BE2C (cell line): Measurements from ENCODE around the gene COL20A1.

Source experiments
- DNase-seq: peaks from one replicate; pipeline ENCODE4 v3.0.0-alpha.2; 2020
- H3K27me3 ChIP-seq: fragments of 250-450 bp; sonication (Bioruptor Pico); 2 replicates; pipeline ENCODE4 v1.5.1; 2020; ENCODE audit warnings: mild to moderate bottlenecking
- H3K36me3 ChIP-seq: fragments of 250-450 bp; sonication (Bioruptor Pico); 2 replicates; pipeline ENCODE4 v1.5.1; 2020; ENCODE audit warnings: mild to moderate bottlenecking
- H3K4me1 ChIP-seq: fragments of 250-450 bp; sonication (Bioruptor Pico); 2 replicates; pipeline ENCODE4 v1.5.1; 2020
- H3K4me3 ChIP-seq: 2 replicates; pipeline ENCODE4 v1.5.1; 2011; ENCODE audit warnings: low read depth, low read length
- H3K9me3 ChIP-seq: fragments of 250-450 bp; sonication (Bioruptor Pico); 2 replicates; pipeline ENCODE4 v1.5.1; 2020
- TF ChIP-seq, protein P1 (sequence below): IDR thresholded peaks from 2 replicates; pipeline ENCODE4 v1.5.1; 2012; ENCODE audit warnings: mild to moderate bottlenecking, low read depth, low read length

Gene COL20A1

DNA sequence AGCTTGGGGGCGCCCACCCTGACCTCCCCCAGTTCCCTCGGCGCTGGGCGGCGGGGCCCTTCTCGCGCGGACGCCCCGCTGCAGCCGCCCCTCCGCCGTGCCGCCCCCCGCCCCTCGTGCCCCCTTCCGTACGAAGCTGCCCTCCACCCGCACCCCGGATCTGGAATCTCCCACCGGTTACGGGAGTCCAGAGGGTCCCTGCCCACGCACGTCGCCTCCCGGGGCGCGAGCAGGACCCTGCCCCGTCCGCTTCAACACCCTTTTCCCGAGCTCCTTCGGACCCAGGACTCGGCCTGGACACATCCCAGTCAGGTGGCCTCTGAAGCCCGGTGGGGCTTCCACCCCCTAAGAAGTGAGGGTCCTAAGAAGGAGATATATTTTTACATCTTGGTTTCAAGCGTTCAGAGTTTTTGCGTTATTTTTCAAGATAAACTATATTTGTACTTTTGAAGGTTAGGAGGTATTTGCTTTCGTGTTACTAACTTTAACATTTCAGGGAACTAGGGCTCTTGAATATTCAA is 19.9 kb upstream of the COL20A1 start:
- Histone ChIP-seq H3K36me3 (peaks cover 11% of the 10 kb centered on the region), H3K27me3 (no peaks in the 10 kb centered on the region), H3K4me1 (peaks cover 3% of the 10 kb centered on the region; the same call in 1 of the 2 replicates), H3K4me3 (peak overlapping the region; percentile 76), H3K9me3 (no peaks in the 10 kb centered on the region)
- TF ChIP-seq, protein P1, sequence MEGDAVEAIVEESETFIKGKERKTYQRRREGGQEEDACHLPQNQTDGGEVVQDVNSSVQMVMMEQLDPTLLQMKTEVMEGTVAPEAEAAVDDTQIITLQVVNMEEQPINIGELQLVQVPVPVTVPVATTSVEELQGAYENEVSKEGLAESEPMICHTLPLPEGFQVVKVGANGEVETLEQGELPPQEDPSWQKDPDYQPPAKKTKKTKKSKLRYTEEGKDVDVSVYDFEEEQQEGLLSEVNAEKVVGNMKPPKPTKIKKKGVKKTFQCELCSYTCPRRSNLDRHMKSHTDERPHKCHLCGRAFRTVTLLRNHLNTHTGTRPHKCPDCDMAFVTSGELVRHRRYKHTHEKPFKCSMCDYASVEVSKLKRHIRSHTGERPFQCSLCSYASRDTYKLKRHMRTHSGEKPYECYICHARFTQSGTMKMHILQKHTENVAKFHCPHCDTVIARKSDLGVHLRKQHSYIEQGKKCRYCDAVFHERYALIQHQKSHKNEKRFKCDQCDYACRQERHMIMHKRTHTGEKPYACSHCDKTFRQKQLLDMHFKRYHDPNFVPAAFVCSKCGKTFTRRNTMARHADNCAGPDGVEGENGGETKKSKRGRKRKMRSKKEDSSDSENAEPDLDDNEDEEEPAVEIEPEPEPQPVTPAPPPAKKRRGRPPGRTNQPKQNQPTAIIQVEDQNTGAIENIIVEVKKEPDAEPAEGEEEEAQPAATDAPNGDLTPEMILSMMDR: no peak
- DNase-seq: no peak

DNA sequence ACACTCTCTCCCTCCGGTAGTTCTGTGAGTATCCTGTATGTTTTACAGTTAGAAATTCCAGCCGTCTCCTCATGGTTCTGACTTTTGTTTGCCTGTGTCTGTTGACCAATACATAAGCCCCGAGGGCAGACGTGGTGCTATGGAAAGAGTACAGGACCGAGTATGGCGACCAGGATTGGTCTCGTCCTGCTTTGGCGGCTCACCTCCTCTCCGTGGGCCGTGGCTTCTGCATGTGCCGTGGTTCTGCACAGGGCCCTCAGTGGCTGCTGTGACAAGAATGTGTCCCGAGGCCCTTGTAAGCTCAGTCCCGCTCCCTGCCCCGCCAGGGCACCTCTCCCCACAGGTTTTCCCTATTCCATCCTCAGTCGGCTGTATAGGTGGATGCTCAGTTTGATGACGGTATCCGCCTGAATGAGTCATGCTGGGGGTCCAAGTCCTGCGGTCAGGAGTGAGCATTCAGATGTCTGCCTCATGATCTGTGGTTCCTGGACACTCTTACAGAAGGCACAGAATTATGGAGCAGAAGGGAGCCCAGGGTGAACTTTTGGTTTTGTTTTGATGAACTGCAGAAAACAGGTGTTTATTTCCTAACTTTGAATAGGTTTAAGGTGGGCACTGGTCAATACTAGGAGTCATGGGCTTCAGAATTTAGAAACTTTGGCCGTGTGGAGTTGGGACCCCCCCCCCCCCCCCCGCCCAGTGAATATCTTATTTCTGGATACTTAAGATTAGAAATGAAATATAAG is 19.2 kb upstream of the COL20A1 start:
- H3K36me3 ChIP-seq: peaks cover 15% of the 10 kb centered on the region
- no peaks in the 10 kb centered on the region for H3K27me3 ChIP-seq
- peaks cover 3% of the 10 kb centered on the region; the same call in 1 of the 2 replicates for H3K4me1 ChIP-seq
- H3K4me3 ChIP-seq: peak overlapping the region; percentile 76
- H3K9me3 ChIP-seq: no peaks in the 10 kb centered on the region
- TF ChIP-seq, protein P1: no peak
- DNase-seq: no peak

DNA sequence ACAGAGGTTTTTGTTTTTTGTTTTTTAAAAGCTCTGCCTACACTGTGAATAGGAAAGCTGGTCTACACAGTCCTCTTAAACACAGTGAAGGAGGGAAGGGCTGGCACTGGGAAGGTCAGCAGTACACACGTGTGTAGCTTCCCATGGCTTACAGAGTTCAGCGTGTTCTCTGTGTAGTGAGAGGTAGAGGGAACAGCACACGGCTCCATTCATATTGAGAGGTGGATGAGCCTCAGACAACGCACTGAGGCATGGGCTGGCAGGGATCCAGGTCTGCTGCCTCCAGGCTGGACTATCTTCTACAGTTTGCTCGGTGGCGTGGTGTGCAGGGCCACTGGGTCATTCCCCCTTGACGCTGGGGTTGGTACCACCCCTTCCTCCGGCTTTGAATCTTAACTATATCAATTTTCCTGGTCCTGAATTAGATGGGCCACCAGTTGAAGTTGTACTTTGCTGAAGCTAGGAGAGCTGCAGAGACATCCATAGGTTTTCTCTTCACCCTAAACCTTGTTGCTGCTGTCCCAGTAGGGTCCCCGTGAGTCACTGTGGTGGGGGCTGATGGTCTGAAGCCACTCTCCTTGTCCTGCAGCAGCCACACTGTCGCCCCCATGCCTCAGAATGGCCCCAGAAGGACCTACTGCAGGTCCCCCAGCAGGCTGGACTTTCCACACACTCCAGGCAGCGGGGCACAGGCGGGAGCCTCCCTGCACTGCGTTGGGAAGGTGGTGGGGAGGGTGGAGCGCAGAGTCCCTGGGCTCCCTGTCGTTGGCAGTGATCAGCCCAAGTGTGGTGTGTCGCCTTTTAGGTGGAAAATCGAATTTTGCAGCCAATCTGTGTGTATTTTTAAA is 18.4 kb upstream of the COL20A1 start:
- H3K4me3 ChIP-seq: peak overlapping the region; percentile 37

DNA sequence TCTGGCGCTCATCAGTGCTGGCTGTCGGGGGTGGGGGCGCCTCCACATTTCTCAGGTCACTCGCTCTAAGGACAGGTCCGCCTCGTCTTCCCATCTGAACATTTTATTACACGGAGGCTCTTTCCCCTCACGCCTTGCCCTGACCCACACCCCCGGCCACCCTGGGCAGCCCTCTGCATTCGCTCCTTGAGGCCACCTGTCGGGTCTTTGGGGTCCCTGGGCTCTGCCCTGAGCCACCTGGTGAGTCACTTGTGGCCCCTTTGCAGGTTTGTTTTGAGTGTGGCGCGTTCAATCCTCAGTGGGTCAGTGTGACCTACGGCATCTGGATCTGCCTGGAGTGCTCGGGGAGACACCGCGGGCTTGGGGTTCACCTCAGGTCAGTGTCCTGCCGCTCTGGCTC is 17.2 kb upstream of the COL20A1 start:
- Histone ChIP-seq H3K4me3 (no peak overlapping the region), H3K36me3 (peaks cover 32% of the 10 kb centered on the region), H3K4me1 (peaks cover 3% of the 10 kb centered on the region; the same call in 1 of the 2 replicates), H3K27me3 (no peaks in the 10 kb centered on the region), H3K9me3 (no peaks in the 10 kb centered on the region)
- TF ChIP-seq, protein P1: no peak
- no peak for DNase-seq

More for the DNA sequence above, 18.4 kb upstream of the COL20A1 start:
- DNase-seq: peak; percentile 62
- Histone ChIP-seq H3K27me3 (no peaks in the 10 kb centered on the region), H3K36me3 (peaks cover 22% of the 10 kb centered on the region), H3K9me3 (no peaks in the 10 kb centered on the region), H3K4me1 (peaks cover 3% of the 10 kb centered on the region; the same call in 1 of the 2 replicates)
- TF ChIP-seq, protein P1: no peak

DNA sequence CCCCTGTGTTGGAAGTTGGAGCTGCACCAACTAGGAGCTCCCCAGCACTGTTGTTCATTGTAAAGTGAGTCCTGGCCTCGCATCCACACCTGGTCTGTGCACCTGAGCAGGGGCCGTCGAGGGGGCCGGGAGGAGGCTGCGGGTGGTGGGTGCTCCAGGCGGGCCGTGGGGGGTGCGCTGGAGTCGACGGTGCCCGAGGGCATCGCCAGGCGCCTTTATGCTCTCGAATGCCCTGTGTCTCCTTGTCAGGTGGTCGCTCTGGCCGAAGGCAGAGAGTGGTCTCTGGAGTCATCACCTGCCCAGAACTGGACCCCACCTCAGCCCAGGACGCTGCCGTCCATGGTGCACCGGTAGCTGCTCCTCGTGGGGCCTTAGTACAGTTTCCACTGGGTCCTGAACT is 16.0 kb upstream of the COL20A1 start:
- no peak for DNase-seq
- H3K36me3 ChIP-seq: peaks cover 41% of the 10 kb centered on the region
- H3K4me3 ChIP-seq: no peak overlapping the region
- no peaks in the 10 kb centered on the region for H3K9me3 ChIP-seq
- no peaks in the 10 kb centered on the region for H3K27me3 ChIP-seq
- TF ChIP-seq, protein P1: no peak
- peaks cover 3% of the 10 kb centered on the region; the same call in 1 of the 2 replicates for H3K4me1 ChIP-seq
